NCI-H1105 (cell line): ENCODE results near the gene ECT2L.

Experiments
- DNase-seq: peaks from one replicate; lab custom pipeline; 2025; lab: John Stamatoyannopoulos, UW

ECT2L gene

GRCh38 chr6:138857775-138858174 is 61.9 kb downstream of the ECT2L start:
- DNase-seq = no peak

GRCh38 chr6:138862456-138862855 is 66.6 kb downstream of the ECT2L start:
- DNase-seq = no peak

- no peak for DNase-seq
Observed at GRCh38 chr6:138863321-138863720, 67.4 kb downstream of the ECT2L start.

GRCh38 chr6:138864343-138864890 is 68.5 kb downstream of the ECT2L start:
- DNase-seq = no peak

- DNase-seq = no peak
Observed at GRCh38 chr6:138865480-138866109, 69.7 kb downstream of the ECT2L start.

GRCh38 chr6:138868181-138868580 is 72.3 kb downstream of the ECT2L start:
- DNase-seq = no peak

- no peak for DNase-seq
Observed at GRCh38 chr6:138869398-138869797, 73.5 kb downstream of the ECT2L start.

GRCh38 chr6:138873191-138873590 is 77.3 kb downstream of the ECT2L start:
- DNase-seq = no peak

- DNase-seq = no peak
Observed at GRCh38 chr6:138882369-138883017, 86.6 kb downstream of the ECT2L start.

- no peak for DNase-seq
Observed at GRCh38 chr6:138885156-138885819, 89.4 kb downstream of the ECT2L start.

- no peak for DNase-seq
Observed at GRCh38 chr6:138891255-138891986, 95.5 kb downstream of the ECT2L start.

- no peak for DNase-seq
Observed at GRCh38 chr6:138896104-138896756, 100.3 kb downstream of the ECT2L start.

GRCh38 chr6:138897031-138897430 is 101.1 kb downstream of the ECT2L start:
- DNase-seq = no peak

- no peak for DNase-seq
Observed at GRCh38 chr6:138907167-138907566, 111.3 kb downstream of the ECT2L start.

GRCh38 chr6:138909511-138909910 is 113.6 kb downstream of the ECT2L start:
- DNase-seq = no peak

GRCh38 chr6:138909975-138910374 is 114.1 kb downstream of the ECT2L start:
- DNase-seq = no peak

- no peak for DNase-seq
Observed at GRCh38 chr6:138912308-138912707, 116.4 kb downstream of the ECT2L start.

GRCh38 chr6:138914701-138915100 is 118.8 kb downstream of the ECT2L start:
- DNase-seq = no peak

GRCh38 chr6:138920906-138921305 is 125.0 kb downstream of the ECT2L start:
- no peak for DNase-seq

- DNase-seq = no peak
Observed at GRCh38 chr6:138923561-138923960, 127.7 kb downstream of the ECT2L start.

GRCh38 chr6:138925806-138926205 is 129.9 kb downstream of the ECT2L start:
- DNase-seq = no peak

GRCh38 chr6:138926579-138926978 is 130.7 kb downstream of the ECT2L start:
- DNase-seq = no peak
